Nephron progenitor cell (in vitro differentiated cells): ENCODE measurements around the gene CDH4.

Experiments used
- DNase-seq: peaks from one replicate; pipeline ENCODE4 v3.0.0; 2021
- H3K27ac Mint-ChIP-seq: 2 replicates; pipeline ENCODE4 v1.8.0; 2021; ENCODE audit warnings: mild to moderate bottlenecking, moderate library complexity, mixed read lengths
- H3K27me3 Mint-ChIP-seq: 2 replicates; pipeline ENCODE4 v1.8.0; 2021; ENCODE audit warnings: mild to moderate bottlenecking, low read depth, mixed read lengths; ENCODE audit not compliant: poor library complexity
- H3K36me3 Mint-ChIP-seq: 2 replicates; pipeline ENCODE4 v1.8.0; 2021; ENCODE audit warnings: low read depth, mixed read lengths
- H3K4me1 Mint-ChIP-seq: 2 replicates; pipeline ENCODE4 v1.8.0; 2021; ENCODE audit warnings: mixed read lengths
- H3K4me3 Mint-ChIP-seq: 2 replicates; pipeline ENCODE4 v1.8.0; 2021; ENCODE audit warnings: mild to moderate bottlenecking, moderate library complexity, mixed read lengths
- H3K9me3 Mint-ChIP-seq: 2 replicates; pipeline ENCODE4 v1.8.0; 2021; ENCODE audit warnings: mild to moderate bottlenecking, moderate library complexity, mixed read lengths
- CTCF ChIP-seq: fragments of 200-600 bp; sonication (generic); IDR thresholded peaks from 2 replicates; pipeline ENCODE4 v1.5.0; 2021; ENCODE audit warnings: antibody characterized with exemption

Gene CDH4

GRCh38 chr20:61634376-61635145 lies 382.5 kb downstream of the CDH4 start:
- Mint-ChIP-seq H3K4me1 (no peaks in the 10 kb centered on the region), H3K27ac (no peak overlapping the region), H3K36me3 (no peaks in the 10 kb centered on the region), H3K4me3 (no peak overlapping the region), H3K27me3 (peaks cover 10% of the 10 kb centered on the region), H3K9me3 (no peaks in the 10 kb centered on the region)
- no peak for TF ChIP-seq CTCF
- DNase-seq, result no peak

GRCh38 chr20:61635721-61636455 lies 383.8 kb downstream of the CDH4 start:
- DNase-seq, result no peak
- H3K36me3 Mint-ChIP-seq, result no peaks in the 10 kb centered on the region
- H3K4me1 Mint-ChIP-seq, result no peaks in the 10 kb centered on the region
- no peak for TF ChIP-seq CTCF
- peaks cover 10% of the 10 kb centered on the region for H3K27me3 Mint-ChIP-seq
- H3K9me3 Mint-ChIP-seq, result no peaks in the 10 kb centered on the region
- H3K27ac Mint-ChIP-seq, result no peak overlapping the region
- H3K4me3 Mint-ChIP-seq, result no peak overlapping the region

- no peak for TF ChIP-seq CTCF
- Mint-ChIP-seq H3K4me1 (no peaks in the 10 kb centered on the region), H3K9me3 (no peaks in the 10 kb centered on the region)
Observed at GRCh38 chr20:61636531-61637116, 384.6 kb downstream of the CDH4 start.

GRCh38 chr20:61638802-61639585 lies 386.9 kb downstream of the CDH4 start:
- TF ChIP-seq CTCF, result no peak
- Mint-ChIP-seq H3K27ac (no peak overlapping the region), H3K9me3 (peaks cover 9% of the 10 kb centered on the region), H3K27me3 (peaks cover 13% of the 10 kb centered on the region), H3K4me3 (no peak overlapping the region), H3K4me1 (peaks cover 6% of the 10 kb centered on the region), H3K36me3 (no peaks in the 10 kb centered on the region)
- DNase-seq, result no peak

More at GRCh38 chr20:61636531-61637116, 384.6 kb downstream of the CDH4 start:
- no peak overlapping the region for H3K4me3 Mint-ChIP-seq
- no peaks in the 10 kb centered on the region for H3K36me3 Mint-ChIP-seq
- no peak overlapping the region for H3K27ac Mint-ChIP-seq
- DNase-seq, result no peak
- H3K27me3 Mint-ChIP-seq, result peaks cover 10% of the 10 kb centered on the region

- Mint-ChIP-seq H3K9me3 (peaks cover 9% of the 10 kb centered on the region), H3K27ac (no peak overlapping the region), H3K27me3 (peaks cover 9% of the 10 kb centered on the region), H3K4me1 (peaks cover 18% of the 10 kb centered on the region), H3K4me3 (no peak overlapping the region), H3K36me3 (no peaks in the 10 kb centered on the region)
- DNase-seq, result no peak
- no peak for TF ChIP-seq CTCF
Observed at GRCh38 chr20:61640131-61640870, 388.2 kb downstream of the CDH4 start.
